DMS 273 (cell line): ENCODE measurements around the gene EVL.
A peak's percentile ranks its signal among the peaks of the same experiment; 100 is the strongest.
"Not testable (repeated sequence)": the region's sequence is repeated elsewhere in the genome, so short reads cannot be mapped to it uniquely, and the experiment has no call there.

ENCODE experiments used
- DNase-seq: peaks from one replicate; lab custom pipeline; 2025; ENCODE audit not compliant: unreplicated experiment; lab: John Stamatoyannopoulos, UW

Gene EVL

DNA sequence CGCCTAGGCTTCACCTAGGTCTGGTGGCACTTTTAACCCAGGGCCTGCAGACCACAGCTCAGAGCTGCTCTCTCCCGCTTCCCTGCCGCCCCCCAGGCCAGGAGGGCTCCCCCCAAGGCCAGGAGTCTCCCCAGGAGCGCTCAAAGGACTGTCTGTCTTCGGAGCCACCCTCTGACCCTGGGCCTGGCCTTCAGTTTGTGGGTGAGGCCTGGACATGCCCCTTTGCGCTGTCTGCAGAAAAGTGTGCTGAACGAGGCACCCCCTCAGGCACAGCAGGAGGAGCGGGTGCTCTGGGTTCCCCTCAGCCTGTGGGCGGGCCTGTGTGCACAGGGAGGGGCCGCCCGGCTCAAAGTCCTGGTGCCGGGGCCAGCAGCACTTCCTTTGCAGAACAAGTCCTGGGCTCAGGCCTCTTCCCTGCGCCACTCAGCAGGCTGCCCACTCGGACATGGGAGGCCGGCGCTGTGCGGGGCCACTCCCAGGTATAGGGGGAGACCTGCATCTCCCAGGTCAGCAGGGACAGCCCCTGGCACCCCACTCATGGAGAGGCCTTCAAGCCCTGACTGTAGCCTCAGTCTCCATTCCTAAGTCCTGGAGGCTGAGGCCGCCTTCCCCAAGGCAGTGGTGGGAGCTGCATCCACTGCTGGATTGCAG lies 79.9 kb downstream of the EVL start:
- no peak for DNase-seq

DNA sequence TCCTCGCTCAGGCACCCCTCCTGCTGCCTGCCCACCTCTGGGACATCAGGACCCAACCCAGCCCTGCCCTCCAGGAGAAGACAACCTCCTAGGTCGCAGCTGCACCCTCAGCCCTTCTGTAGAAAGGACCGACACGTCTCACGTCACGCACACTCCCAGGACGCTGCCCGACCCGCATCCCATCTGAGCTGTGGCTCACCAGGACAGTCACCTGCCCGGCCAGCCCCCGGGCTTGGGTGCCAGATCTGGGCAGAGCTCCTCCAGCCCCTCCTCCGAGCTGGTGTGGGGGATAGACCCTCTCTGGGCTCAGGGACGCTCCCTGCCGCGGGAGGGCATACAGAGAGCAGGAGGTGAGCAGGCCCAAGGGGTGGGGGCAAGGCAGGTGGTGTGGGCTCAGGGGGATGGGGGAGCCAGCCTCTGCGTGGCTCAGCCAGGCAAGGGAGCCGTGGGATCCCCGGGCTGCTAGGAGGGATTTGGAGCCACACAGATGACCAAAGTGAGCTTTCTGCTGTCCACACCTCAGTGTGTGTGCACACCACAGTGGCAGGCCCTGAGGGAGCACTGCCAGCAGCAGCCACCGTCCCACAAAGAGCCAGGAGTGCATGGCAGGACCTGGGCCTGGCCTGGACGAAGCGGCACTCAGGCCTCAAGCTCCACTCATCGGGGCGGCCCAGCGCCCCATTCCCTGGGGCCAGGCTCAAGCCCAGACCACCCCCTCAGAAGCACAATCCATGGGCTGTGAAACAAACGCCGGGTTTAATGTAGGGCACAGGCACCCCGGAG lies 80.7 kb downstream of the EVL start:
- no peak for DNase-seq

DNA sequence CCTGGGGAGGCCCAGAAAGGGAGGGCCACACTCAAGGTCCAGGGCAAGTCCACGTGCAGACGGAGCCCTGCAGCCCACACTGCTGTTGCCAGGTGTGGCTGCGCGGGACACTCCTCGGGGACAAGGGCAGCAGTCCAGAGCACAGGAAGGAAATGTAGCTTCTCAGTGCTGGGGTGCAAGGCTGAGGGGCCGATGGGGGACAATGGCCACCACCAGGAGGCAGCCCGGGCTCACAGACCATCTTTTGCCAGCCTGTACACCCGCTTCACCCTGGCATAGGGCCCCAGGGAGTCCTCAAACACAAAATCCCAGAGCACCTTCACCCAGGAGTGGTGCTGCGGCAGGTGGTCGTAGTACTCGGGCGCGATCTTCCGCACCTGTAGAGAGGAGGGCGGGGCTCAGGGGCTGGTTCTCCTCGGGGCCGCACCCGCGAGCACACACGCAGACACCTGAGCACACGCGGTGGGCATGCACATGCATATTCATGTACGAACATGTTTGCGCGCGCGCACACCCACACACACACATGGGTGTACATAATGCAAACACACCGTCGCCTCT lies 81.4 kb downstream of the EVL start:
- DNase-seq = no peak

DNA sequence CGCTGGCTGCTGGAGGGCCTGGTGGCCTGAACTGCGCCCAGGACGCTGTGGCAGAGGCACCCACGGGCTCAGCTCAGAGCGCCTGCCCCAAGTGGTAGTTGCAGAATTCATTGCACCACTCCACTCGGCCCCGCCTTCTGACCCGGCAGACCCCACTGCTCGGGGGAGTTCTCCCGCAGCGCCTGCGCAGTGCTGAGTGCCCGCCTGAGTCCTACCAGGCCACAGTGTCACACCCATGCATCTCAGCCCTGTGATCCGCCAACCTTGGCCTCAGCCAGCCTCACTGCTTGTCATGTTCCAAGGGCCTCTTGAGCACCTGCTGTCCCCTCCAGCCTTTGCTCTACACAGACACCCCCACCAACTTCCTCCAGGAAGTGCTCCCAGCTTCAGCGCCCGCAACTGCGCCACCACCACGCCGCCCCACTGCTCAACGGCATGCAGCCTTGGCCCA lies 82.0 kb downstream of the EVL start:
- peak; percentile 27 for DNase-seq

DNA sequence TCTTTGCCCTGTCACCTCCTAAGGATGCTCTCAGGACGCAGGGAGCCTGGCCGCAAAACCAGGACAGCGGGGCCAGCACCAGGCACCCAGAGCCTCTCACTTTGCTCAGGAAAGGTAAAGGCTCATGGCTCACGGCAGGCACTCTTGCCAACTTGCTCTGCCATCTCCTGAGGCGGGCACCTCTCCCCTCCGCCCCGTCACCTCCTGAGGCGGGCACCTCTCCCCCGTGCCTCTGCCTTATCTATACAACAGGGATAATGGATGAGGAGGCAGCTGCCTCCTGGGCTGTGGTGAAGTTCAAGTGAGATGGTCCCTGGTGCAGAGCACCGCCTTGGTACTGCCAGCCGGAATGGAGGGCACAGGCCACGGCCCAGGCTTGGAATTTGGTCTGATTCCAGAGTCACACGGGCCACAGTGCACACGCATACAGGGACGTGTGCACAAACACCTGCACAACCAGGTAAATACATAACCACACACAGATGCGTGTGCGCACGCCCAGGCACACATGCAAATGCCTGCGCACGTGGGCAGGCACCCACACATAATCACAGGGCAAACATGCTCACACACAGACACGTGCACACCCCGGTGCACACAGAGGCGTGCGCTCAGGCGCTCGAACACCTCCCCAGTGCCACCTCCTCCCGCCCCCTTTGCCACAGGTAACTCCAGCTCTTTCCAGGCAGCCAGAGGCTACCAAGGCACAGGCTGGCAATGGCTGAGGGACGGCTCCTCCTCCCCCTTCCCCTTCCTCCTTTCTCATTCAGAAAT lies 82.7 kb downstream of the EVL start:
- DNase-seq = no peak

GRCh38 chr14:100148837-100149731 lies 83.9 kb downstream of the EVL start:
- DNase-seq = no peak

- peak; percentile 75 for DNase-seq
Measured at GRCh38 chr14:100149851-100150611, 84.8 kb downstream of the EVL start.

- no peak for DNase-seq
Measured at GRCh38 chr14:100150932-100151587, 85.8 kb downstream of the EVL start.

DNA sequence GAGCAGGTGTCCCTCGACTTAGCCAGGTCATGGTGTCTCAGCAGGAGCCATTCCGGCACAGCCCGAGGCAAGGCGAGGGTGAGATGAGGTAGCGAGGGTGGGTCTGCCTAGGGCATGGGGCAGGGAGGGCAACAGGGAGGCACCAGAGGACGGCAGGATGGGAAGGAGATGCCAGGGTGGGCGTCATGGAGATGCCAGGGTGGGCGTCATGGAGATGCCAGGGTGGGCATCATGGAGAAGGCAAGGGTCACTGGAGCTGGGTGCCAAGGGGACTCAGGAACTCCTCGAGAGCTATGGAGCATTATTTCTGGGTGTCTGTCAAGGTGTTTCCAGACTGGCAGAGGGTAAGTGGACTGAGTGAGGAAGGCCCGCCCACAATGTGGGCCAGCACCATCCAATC lies 86.9 kb downstream of the EVL start:
- no peak for DNase-seq

DNA sequence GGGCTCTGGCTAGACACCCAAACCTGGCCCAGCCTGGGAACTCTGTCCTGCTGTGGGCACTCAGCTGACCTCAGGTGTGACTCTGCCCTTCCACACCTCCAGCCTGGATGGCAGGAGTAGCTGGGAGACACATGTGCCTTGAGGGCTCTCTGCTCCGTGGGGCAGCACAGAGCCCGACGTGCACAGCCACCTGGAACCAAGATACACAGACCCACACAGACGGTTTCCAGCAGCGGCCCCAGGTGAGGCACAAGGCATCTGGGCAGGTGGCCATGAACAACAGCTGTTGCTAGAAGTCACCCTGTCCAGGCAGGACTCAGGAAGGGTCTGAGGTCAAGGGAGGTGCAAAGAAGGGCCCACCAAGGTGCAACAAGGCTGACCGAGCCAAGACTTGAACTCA lies 88.3 kb downstream of the EVL start:
- no peak for DNase-seq

- peak; percentile 77 for DNase-seq
Measured at GRCh38 chr14:100155049-100155621, 89.9 kb downstream of the EVL start.

DNA sequence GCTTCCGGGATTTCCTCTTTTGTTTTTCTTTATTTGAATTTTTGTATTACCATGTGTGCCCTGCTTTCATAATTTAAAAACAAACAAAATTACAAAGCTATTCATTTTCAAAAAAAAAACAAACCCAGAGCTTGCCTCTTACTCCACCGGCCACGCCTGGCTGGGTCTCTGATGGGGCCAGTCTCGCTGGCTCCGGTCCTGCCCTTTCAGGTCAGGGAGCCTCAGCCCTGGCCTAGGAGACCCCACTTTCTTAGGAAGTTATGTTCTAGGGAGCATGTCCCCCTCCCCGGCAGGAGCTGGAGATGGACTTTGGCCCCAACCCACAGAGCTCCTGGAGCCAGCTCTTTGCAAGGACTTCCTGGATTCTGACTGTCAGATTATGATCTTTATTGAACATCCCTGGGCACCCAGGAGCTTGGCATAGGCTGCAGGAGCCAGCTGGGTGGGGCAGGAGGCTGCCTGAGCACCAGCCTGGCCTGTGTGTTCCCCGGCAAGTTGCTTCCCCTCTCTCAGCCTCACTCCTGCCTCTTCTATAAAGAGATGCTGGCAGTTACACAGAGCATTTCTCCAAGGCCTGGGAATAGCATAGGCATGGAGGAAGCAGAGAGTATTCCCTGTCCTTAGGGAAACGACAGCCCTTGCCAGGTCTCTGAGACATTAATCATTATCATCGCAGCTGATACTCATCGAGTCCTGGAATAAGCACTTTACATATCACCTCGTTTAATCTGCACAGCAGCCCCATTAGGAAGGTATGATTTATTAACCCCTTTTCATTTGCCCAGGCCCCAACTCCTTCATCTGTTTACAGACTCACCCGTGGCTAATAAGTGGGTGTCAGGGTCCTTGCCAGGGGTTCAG lies 90.8 kb downstream of the EVL start:
- DNase-seq = peak; percentile 37

DNA sequence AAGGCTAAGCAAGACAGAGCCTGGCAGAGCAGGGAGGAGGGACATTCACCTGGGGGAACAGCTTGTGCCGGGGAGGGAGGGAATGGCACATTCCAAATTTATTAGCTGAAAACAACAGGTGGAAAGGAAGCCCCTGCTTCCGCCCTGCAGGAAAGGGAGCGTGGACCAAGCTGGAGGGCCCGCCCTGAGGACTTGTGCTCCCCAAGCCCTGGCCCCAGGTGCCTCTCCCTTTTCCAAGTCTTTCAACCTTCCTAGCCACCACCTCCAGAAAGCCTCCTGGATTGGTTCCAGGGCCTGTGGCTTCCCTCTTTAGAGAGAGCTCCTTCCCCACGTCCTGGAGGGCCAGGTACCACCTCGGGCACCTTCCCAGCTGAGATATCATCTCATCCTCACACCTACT lies 91.6 kb downstream of the EVL start:
- DNase-seq = no peak

DNA sequence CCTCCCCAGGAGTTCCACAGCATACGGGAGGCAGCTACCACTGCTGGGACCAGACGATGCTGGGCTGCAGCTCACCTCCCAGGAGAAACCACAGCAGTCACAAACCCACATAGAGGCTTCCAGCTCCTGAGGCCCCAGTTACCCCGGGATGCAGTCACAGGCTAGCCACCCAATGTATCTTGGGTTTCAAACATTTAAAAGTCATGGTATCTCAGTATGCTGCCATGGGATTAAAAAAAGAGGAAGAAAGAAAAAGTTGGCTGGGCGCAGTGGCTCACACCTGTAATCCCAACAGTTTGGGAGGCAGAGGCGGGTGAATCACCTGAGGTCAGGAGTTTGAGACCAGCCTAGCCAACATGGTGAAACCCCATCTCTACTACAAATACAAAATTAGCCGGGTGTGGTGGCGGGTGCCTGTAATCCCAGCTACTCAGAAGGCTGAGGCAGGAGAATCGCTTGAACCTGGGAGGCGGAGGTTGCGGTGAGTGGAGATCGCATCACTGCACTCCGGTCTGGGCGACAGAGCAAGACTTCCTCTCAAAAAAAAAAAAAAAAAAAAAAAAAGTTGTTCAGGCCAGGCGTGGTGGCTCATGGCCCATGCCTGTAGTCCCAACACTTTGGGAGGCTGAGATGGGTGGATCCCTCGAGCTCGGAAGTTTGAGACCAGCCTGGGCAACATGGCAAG lies 92.5 kb downstream of the EVL start:
- not testable (repeated sequence) for DNase-seq

- DNase-seq = peak; percentile 35
Measured at GRCh38 chr14:100158566-100159093, 93.4 kb downstream of the EVL start.

GRCh38 chr14:100159094-100159864 lies 94.1 kb downstream of the EVL start, which contains the start of gene DEGS2:
TSS of gene DEGS2 (minus strand) at chr14:100159645. CDS start at chr14:100159587, 58 bp downstream.
- peak; percentile 73 for DNase-seq
